Left ventricle myocardium superior (tissue), 1 donor: ENCODE data around the gene OR51I2. TPM values are rescaled to one million over a fixed set of nuclear protein-coding genes. Genes with fewer than 3 reads are reported as not detected.

Source experiments
- ATAC-seq: fragments of 200-7000 bp; cut with Tn5 transposase; one replicate; pipeline ENCODE4 v1.9.1; 2020; ENCODE audit warnings: mild to moderate bottlenecking, moderate library complexity
- DNase-seq: peaks from one replicate; pipeline ENCODE4 v3.0.0-alpha.2; 2020
- intact Hi-C: fragments of 100-400 bp; cut with micrococcal nuclease; formaldehyde crosslinking; loops from one replicate; pipeline ENCODE4 v1.11.0; 2022
- long read RNA-seq: library from polyadenylated mRNA; unstranded; transcript quantifications from one replicate; pipeline ENCODE4 v2.0.0, GENCODE V29; 2021
- total RNA-seq: library from RNA; stranded (reverse); fragmentation: NEBNext Ultra II Directional; extraction: Animal tissue kit (Norgen Biotek cat#: 25700); gene quantifications from one replicate; pipeline ENCODE4 v1.2.1, GENCODE V29; 2021
- donor health status: DM: no; HTN: yes; CAD: no; lungs with severe emphysema.

The OR51I2 gene, protein sequence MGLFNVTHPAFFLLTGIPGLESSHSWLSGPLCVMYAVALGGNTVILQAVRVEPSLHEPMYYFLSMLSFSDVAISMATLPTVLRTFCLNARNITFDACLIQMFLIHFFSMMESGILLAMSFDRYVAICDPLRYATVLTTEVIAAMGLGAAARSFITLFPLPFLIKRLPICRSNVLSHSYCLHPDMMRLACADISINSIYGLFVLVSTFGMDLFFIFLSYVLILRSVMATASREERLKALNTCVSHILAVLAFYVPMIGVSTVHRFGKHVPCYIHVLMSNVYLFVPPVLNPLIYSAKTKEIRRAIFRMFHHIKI
- total RNA-seq = not detected
- long read RNA-seq = 0 reads

DNA sequence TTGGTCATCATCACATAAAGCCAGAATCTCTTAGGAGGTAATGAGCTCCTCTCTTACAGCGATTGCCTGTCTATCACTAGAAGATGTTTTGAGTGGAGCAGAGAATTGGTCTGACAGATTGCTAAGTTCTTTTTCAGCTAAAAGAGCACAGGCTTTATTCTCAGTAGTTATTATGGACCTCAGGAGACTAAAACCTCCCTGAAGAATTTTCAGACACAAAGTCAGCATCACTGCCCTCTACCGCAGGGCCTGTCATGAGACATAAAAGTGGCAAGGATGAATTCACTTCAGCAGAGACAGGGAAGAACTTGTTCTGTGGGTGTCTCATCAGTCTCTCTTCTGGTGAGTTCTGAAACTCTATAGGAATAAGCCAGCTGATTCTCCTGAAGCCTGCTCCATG is at the start of gene OR51I2:
OR51I2 (plus strand) TSS at position 301 of the 400 bp plus-strand sequence. CDS start 4,166 bp downstream, outside the sequence.
- no peak for ATAC-seq
- DNase-seq = no peak
- intact Hi-C loops = no loop called here

DNA sequence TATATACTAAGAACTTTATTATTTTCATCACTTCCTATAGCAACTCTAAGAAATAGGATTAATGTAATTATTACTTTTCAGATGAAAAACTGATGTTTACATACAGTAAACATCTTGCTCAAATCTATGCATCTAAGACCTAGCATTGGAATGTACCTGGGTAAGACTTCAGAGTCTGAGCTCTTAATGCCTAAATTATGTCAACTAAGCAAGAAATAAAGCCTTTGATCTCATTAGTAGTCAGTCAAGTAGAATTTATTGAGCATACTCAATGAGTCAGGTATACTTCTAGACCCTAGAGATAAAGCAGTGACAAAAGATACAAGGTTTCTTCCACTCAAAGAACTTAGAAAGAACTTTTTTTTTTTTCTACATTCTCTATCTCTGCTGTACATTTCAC is 44.0 kb upstream of the OR51I2 start:
- intact Hi-C loops = no loop called here
- ATAC-seq = no peak

DNA sequence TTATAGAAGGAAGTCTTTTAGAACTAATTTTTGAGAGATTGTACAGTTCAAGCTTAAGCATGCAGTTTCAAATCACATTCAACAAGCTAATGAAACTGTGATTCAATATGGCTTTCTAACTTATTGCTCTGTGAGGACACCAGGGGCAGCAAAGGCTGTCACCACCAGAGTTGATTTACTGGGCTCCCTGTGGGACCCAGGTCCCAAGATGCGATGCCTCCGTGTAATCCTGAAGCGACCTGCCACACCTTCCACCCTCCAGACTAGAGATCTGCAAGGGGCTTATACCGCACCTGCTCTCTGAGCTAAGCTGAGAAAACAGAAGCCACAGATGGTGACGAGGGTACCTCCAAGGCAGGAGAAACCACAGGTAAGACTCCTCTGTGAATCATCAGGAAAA is 28.1 kb upstream of the OR51I2 start:
- no peak for DNase-seq
- intact Hi-C loops = no loop called here
- ATAC-seq = no peak

More for the DNA sequence above, 44.0 kb upstream of the OR51I2 start:
- no peak for DNase-seq

DNA sequence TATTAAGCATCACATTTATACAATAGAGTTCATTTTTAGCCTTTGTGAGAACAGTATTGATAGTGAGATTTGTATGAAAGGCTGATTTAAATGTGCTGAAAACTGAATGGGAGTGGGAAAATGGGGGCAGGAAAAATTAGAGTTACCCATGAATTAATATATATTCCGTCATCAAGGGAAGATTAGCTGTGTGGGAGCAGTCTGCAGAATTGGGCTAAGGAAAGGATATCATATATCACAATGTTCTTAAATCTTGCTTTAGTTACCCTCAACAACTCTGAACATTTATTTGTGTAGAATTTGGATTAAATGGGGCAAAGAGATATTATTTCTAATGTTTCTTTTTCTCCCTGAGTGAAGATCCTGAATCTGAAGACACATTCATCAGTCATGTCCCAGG is 27.3 kb upstream of the OR51I2 start, which contains the start of gene OR51Q1:
OR51Q1 (plus strand) TSS at position 301 of the 400 bp plus-strand sequence; CDS start at position 391, 90 bp downstream.
- intact Hi-C loops = no loop called here
- no peak for ATAC-seq
- no peak for DNase-seq

DNA sequence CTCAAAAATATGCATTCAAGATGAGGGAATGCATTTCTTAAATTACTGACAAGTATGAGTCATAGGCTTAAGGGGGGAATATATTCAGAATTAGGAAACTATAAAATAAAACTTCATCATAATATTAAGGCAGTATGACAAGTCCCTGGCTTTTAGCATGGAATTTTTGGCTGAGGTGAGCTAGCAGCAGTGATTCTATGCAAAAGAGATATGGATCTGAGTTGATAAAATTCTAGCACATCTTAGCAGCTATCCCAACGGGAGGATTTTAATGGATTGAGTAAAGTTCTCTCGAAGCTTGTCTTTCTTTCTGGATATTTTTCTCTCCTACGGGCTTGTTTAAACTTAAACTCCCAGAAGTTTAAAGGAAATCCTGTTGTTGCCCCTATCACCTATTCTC is 26.0 kb upstream of the OR51I2 start:
- intact Hi-C loops = no loop called here
- ATAC-seq = no peak
- DNase-seq = no peak

DNA sequence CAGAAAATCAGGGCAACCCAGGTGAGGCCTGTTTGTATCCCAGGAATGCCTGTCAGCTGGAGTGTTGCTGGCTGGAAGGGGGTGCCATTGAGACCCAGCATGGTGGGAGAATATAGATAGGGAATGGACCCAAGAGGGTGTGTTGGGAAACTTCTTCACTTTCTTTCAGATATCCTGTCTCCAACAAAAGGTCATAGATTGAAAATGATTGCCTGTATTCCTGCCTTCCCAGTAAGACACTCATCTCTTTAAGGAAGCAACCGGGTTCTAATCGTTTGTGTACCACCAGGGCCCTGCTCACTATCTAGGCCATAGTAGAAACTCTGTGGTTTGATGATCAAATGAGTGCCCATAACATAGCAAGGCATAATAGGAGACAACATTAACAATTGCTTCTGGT is 7.7 kb upstream of the OR51I2 start, which contains the start of gene OR51I1:
OR51I1 (minus strand) TSS at position 101 of the 400 bp plus-strand sequence; CDS start at position 101, 0 bp downstream.
- intact Hi-C loops = no loop called here
- no peak for ATAC-seq
- DNase-seq = no peak

DNA sequence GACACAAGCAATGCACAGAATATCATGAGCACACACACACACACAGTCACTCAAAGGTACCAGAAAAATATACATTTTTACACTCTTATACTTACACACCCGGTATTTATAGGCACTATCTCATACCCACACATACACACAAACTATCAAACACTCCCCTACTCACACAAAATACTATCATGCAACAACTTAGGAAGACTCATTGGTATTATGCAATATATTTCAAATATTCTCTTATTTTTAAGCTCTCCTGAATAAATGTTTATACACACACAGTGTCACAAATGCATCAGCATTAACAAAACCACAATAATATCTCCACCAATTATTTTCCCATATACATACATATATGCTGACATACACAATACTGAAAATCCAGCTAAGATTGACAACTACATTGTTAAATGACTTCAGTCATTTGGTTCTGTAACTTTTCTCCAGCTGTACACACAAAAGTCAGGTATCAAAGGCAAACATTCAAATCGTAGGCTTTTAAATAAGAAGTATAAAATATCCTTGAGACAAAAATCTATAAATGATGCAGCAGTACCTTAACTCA is 5.2 kb upstream of the OR51I2 start:
- no peak for ATAC-seq
- intact Hi-C loops = no loop called here

DNA sequence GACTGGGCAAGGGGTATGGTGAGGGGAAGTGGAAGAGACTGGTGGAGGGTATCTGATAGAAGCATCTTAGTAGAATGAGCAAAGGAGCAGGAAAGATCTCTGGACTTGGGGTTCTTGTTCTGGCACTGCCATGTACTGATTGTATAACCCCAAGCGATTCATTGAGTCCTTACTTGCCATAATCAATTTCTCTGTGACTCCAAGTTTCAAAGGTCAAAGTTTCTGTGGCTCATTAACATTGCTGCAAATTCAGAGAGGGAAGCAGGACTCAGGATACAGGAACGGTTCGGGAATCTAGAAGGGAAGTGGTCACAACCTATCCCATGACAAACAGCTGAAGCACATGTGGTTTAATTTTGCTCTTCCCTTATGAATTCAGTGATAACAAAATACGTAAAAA is 309 bp downstream of the OR51I2 start:
- intact Hi-C loops = no loop called here
- no peak for ATAC-seq
- no peak for DNase-seq

More for the DNA sequence above, 5.2 kb upstream of the OR51I2 start:
- DNase-seq = no peak

DNA sequence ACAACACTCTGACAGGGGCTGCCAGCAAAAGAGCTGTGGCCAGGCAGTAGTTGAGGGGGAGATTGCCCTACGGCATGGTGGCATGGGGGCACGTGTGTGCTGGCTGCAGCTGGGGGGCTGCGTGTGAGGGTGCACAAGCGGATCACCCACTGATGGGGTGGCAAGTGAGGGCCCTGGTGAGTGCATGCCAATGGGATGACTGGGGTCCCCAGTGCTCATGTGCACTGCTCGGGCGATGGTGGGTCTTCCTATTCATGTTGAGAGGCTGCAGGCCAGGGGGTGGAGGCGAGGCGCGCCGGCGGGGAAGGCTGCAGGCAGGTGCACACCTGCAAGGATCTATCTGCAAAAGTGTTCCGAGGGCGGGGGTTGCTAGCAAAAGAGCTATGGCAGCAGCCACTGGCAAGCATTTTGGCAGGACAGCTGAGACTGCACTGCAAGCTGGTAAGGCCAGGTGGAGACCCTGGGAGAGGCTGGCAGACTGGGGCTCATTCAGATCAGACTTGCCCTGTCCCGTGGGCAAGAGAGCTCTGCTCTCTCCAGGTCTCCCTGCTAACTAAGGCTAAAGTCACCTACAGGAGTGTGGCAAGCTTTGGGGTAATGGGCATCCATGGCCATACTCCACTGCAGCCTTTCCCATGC is 12.0 kb downstream of the OR51I2 start:
- intact Hi-C loops = no loop called here
- DNase-seq (no peak), ATAC-seq (no peak)

DNA sequence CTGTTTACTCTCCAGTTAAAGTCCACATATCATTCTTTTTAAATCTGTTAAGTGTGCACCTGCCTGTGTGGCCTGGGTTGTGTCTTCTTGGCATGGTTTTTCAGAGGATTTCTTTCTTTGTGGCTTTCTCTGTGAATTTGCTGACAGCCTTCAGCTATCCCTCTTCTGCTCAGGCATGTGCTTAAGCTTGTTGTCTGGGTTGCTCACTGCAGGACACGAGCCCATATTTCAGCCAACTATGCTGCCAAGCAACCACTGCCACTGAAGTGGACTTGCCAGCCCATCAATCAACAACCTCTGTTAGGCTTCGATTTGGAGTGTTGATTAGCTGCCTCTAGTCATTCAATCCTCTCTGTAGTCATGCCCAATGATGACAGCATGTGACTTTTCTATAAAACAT is 18.4 kb downstream of the OR51I2 start:
- intact Hi-C loops = no loop called here
- ATAC-seq (no peak), DNase-seq (no peak)

DNA sequence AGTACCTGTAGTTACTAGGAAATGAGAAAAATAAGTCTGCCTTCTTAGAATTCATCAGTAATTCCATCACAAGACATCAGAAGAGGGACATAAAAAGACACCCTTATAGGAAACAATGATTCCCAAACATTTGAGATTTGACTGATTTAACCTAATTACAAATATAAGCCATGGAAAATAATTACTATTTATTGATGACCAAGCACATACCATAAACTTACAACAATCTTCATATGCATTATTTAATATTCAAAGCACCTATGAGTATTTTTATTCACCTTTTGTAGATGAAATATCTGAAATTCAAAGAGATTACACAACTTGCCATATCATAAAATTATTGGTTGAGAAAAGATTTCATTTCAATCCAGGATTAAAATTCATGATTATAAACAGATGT is 24.8 kb downstream of the OR51I2 start:
- intact Hi-C loops = no loop called here
- ATAC-seq (no peak), DNase-seq (no peak)

DNA sequence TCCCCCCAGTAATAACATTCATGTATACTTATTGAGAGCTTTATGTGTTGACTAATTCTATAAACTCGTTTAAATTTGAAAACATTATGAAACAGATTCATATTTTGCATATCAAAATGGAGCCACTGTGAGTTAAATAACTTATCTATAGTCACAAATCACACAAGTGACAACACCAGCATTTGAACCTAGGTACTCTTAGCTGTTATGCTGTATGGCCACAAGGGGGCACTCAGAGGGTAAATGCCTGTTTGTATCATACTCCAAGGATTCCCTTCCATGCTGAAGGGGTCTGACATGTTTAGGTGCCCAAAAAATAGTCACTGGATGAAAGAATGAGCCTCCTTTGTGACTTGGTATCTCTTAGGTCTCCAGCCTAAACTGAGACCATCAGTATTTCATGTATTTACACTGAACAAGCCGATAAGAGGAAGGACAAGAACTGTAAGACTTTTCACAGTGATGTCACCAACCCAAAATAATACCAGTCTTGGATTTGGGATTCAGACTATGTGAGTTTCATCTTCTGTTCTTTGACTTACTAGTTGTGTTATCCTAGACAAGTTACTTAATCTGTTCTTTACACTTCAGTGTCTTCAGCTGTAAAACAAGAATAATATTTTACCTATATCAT is 27.2 kb downstream of the OR51I2 start:
- intact Hi-C loops = loop anchor here (2.0 kb wide), 1 partner anchor 334 kb away; no protein-coding TSS in a partner anchor
- ATAC-seq (peak; percentile 38), DNase-seq (no peak)

DNA sequence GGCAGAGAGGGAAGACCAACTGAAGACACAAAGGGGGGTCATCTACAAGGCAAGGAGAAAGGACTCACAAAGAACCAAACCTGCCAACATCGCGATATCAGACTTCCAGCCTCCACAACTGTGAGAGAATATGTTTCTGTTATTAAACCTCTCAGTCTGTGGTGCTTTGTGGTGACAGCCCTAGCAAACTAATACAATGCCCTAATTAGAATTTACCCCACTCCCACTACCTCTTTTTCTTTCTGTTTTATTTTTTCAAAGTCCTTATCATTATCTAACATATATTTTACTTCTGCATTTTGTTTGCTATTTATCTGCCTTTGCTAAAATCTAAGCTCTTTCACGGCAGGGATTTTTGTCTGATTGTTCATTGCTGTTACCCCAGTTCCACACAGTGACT is 36.9 kb downstream of the OR51I2 start:
- intact Hi-C loops = no loop called here

DNA sequence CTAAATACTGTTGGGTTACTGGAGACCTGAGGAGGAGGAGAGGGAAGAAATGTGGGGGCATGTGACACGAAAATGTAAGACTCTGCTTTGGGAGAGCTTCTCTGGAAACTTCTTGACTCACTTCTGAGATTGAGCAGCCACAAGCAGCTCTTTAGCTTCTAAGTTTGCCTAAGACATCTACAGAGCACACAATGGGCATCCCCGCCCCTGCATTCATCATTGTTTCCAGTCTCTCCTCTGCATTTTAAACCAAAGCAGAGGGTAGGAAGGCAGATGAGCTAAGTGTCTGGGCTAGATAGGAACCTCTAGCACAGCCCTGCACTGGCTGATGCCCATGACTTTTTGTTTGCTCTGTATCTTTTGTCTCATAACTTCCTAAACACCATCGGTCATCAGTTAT is 37.3 kb downstream of the OR51I2 start:
- intact Hi-C loops = no loop called here

More for the DNA sequence above, 36.9 kb downstream of the OR51I2 start:
- DNase-seq = no peak
- no peak for ATAC-seq

DNA sequence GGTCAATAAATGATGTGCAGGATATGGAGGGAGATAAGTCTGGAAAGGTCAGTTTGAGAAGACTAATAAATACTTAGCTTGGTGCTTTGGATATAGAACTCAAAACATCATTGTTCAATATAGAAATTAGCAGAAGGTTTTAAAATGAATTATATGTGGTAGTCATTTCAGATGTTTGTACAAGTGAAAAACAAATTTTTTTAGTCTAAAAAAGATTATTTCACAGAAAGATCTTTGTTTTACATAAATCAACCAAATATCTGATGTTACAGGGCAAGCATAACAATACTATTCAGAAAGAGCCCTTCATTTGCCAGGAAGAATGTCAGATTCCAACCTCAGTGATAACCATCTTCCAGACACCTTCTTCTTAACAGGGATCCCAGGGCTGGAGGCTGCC is 39.3 kb downstream of the OR51I2 start, which contains the start of gene OR52D1:
OR52D1 (plus strand) TSS at position 301 of the 400 bp plus-strand sequence; CDS start at position 323, 22 bp downstream.
- ATAC-seq (no peak), DNase-seq (no peak)
- intact Hi-C loops = no loop called here

More for the DNA sequence above, 37.3 kb downstream of the OR51I2 start:
- ATAC-seq (no peak), DNase-seq (no peak)

DNA sequence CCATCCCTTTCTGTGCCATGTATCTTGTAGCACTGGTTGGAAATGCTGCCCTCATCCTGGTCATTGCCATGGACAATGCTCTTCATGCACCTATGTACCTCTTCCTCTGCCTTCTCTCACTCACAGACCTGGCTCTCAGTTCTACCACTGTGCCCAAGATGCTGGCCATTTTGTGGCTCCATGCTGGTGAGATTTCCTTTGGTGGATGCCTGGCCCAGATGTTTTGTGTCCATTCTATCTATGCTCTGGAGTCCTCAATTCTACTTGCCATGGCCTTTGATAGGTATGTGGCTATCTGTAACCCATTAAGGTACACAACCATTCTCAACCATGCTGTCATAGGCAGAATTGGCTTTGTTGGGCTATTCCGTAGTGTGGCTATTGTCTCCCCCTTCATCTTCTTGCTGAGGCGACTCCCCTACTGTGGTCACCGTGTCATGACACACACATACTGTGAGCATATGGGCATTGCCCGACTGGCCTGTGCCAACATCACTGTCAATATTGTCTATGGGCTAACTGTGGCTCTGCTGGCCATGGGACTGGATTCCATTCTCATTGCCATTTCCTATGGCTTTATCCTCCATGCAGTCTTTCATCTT is 39.8 kb downstream of the OR51I2 start:
- ATAC-seq (no peak), DNase-seq (no peak)
- intact Hi-C loops = no loop called here

DNA sequence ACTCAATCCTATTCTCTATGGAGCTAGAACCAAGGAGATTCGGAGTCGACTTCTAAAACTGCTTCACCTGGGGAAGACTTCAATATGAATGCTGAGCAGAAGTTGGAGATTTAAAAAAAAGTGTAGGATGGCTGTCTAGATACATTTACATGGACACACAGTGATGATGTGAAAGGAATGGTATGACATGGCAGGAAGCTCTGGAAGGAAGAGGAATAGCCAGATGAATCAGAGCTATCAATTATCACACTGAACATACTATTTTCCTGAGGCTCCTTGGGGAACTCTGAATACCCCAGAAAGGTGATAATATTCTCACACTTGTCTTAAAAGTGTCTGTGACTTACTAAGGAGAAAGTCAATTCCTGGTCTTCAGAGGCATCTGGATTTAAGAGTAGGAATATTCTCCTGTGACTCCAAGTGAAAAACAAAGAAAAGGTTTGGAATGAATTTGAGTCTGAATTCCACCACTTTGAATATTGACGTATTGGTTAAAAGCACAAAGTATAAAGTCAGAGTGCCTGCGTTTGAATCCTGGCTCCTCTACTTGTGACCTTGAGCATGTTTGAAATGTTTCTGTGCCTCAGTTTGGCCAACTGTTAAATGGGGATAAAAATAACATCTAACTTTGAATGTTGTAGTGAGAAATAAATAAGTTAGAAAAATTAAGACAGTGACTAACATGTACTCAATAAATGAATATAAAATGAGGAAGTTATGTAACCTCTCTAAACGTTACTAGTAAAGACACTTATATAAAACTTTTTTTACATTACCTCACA is 40.6 kb downstream of the OR51I2 start:
- no peak for DNase-seq
- no peak for ATAC-seq
- intact Hi-C loops = no loop called here

DNA sequence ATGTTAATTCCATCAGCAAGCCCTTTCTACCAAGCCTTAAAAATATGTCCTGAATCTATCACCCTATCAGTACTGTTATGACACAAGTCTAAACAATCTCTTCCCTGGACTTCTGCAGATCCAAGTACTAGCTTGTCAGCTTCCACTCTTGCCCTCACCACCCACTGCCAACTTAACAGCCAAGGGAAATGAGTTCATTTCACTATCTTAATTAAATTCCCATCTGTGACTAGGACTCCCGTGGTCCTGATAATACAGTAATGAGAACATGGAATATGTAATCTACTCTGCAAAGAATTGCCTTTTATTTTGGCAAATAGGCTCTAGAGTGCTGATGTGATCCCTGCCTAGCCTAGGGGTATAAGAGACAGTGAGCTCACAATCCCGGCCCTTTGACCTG is 50.5 kb downstream of the OR51I2 start:
- intact Hi-C loops = no loop called here

DNA sequence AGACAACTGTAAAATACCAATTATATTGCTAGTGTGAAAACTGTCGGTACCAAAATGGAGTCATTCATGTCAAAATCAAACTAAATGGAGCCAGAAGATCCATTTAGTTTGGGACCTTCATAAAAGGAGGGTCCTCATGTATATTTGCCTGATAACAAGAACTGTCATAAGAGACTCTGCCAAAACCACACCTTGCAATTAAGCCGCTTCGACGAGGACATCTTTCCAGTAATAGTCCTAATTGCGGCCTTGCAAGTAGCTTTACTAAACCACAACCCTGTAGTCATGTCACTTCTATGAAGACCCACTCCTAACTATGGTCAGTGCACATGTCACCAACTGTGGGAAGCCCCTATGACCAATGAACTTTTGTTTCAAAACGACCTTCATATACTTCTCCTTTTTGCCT is 51.3 kb downstream of the OR51I2 start:
- ATAC-seq (no peak), DNase-seq (no peak)
- intact Hi-C loops = no loop called here

More for the DNA sequence above, 50.5 kb downstream of the OR51I2 start:
- no peak for ATAC-seq
- no peak for DNase-seq
